A549 (cell line): ENCODE measurements around the gene TGFB3. TPM values are rescaled to one million over a fixed set of nuclear protein-coding genes. Genes with fewer than 3 reads are reported as not detected.

Experiments used
- ATAC-seq, 2 experiments: fragments of 200-7000 bp in 1 of 2; fragments of >200 bp in 1 of 2; cut with Nextera tagmentation in 1 of 2; cut with Tn5 transposase in 1 of 2; 3 replicates each; pipeline versions ENCODE4 v1.8.0 to v1.9.1; 2018 to 2020; ENCODE audit warnings: mild to moderate bottlenecking in 1 of 2, moderate library complexity in 1 of 2
- CTCF ChIA-PET: fragments of 300-600 bp; sonication (Branson Sonifier 250); formaldehyde crosslinking; extraction: SDS; loops from one replicate; lab custom pipeline; 2021; ENCODE audit warnings: antibody characterized with exemption, inconsistent platforms; lab: Yijun Ruan, JAX
- POLR2A ChIA-PET: fragments of 350-600 bp; formaldehyde crosslinking; extraction: SDS; loops from one replicate; lab custom pipeline; 2021; ENCODE audit warnings: antibody characterized with exemption, inconsistent platforms; lab: Yijun Ruan, JAX
- DNase-seq, 2 experiments: peaks; one replicate each; pipeline versions ENCODE4 v3.0.0 to v3.0.0-alpha.2; 2011 to 2016; ENCODE audit warnings: low read depth in 1 of 2, low spot score in 1 of 2
- FAIRE-seq: peaks from 2 replicates; lab custom pipeline; 2011; peaks lifted over from hg19 to GRCh38; lab: Jason Lieb, UNC
- H3K27ac ChIP-seq, 2 experiments: fragments of >200 bp; sonication (Bioruptor Twin); formaldehyde crosslinking; 3 replicates each; pipeline ENCODE4 v1.5.1; 2016 to 2017
- H3K4me1 ChIP-seq: fragments of >200 bp; sonication (Bioruptor Twin); formaldehyde crosslinking; 3 replicates; pipeline ENCODE4 v1.6.1; 2016
- H3K4me2 ChIP-seq: fragments of >200 bp; sonication (Bioruptor Twin); formaldehyde crosslinking; 3 replicates; pipeline ENCODE4 v1.6.1; 2016
- H3K4me3 ChIP-seq: fragments of >200 bp; sonication (Bioruptor Twin); formaldehyde crosslinking; 3 replicates; pipeline ENCODE4 v1.5.1; 2016
- H3K9me3 ChIP-seq: fragments of >200 bp; sonication (Bioruptor Twin); formaldehyde crosslinking; 3 replicates; pipeline ENCODE4 v1.6.1; 2016
- GATA3 ChIP-seq: IDR thresholded peaks from 2 replicates; pipeline ENCODE4 v1.6.1; 2012; ENCODE audit warnings: borderline replicate concordance
- HDAC2 ChIP-seq: fragments of 200-600 bp; sonication (generic); IDR thresholded peaks from 2 replicates; pipeline ENCODE4 v1.6.1; 2016
- HES2 ChIP-seq: fragments of >200 bp; sonication (Bioruptor Twin); formaldehyde crosslinking; IDR thresholded peaks from 2 replicates; pipeline ENCODE4 v1.6.1; 2016
- HMGXB4 ChIP-seq: fragments of 250-450 bp; sonication (Bioruptor Pico); IDR thresholded peaks from 2 replicates; pipeline ENCODE4 v1.5.0; 2021; ENCODE audit warnings: mild to moderate bottlenecking, moderate library complexity, borderline replicate concordance
- MAFK ChIP-seq: fragments of 450-650 bp; IDR thresholded peaks from 2 replicates; pipeline ENCODE4 v1.6.1; 2014; ENCODE audit not compliant: partially characterized antibody
- MAX ChIP-seq: IDR thresholded peaks from 2 replicates; pipeline ENCODE4 v1.6.1; 2012
- NR3C1 ChIP-seq: fragments of >200 bp; sonication (Bioruptor Twin); formaldehyde crosslinking; IDR thresholded peaks from 3 replicates; pipeline ENCODE4 v1.6.1; 2017
- POLR2AphosphoS2 ChIP-seq: conservative IDR thresholded peaks from 2 replicates; pipeline ENCODE4 v1.6.1; 2012; ENCODE audit warnings: low read length, improper control_type of control experiment, inconsistent platforms
- REST ChIP-seq: fragments of 200-600 bp; sonication (generic); IDR thresholded peaks from 2 replicates; pipeline ENCODE4 v1.6.1; 2016; ENCODE audit warnings: antibody characterized with exemption, mild to moderate bottlenecking, moderate library complexity
- SMC3 ChIP-seq: fragments of >200 bp; sonication (Bioruptor Twin); formaldehyde crosslinking; IDR thresholded peaks from 3 replicates; pipeline ENCODE4 v1.6.1; 2018; ENCODE audit warnings: inconsistent platforms
- ZFP36 ChIP-seq: fragments of 450-650 bp; IDR thresholded peaks from 2 replicates; pipeline ENCODE4 v1.6.1; 2014; ENCODE audit warnings: borderline replicate concordance; ENCODE audit not compliant: partially characterized antibody
- ZSCAN20 ChIP-seq: fragments of 250-450 bp; sonication (Bioruptor Pico); IDR thresholded peaks from 2 replicates; pipeline ENCODE4 v1.8.0; 2022; ENCODE audit warnings: mild to moderate bottlenecking, moderate library complexity
- WGBS: methylation state at CpG from one replicate; pipeline ENCODE4 v1.1.6; 2017; ENCODE audit errors: missing lambda C conversion rate; 5-methylcytosine and 5-hydroxymethylcytosine counted together
- polyA plus RNA-seq, 4 experiments: library from polyadenylated mRNA; depleted of rRNA in 3 of 4; stranded (reverse); fragments of >200 nt; fragmentation: RNase III in 1 of 4; extraction: RNeasy Plus Mini Kit Qiagen cat#74134 plus additional on column Dnase treatment in 1 of 4; gene quantifications; 2 replicates in 3 of 4; 3 replicates in 1 of 4; pipeline ENCODE4 v1.2.3, GENCODE V29; 2011 to 2017

TGFB3 gene
- polyA plus RNA-seq, 2 of the 4 experiments (the other 2 are of a cell fraction): 1.3 to 2.0 TPM

GRCh38 chr14:75913183-75913582 lies 68.6 kb downstream of the TGFB3 start (continued):
- no peak for TF ChIP-seq HMGXB4
- no peak for TF ChIP-seq ZSCAN20 (CRISPR knock-in tag)

- ChIA-PET POLR2A (no interaction called here), CTCF (interaction anchor here (0.6 to 11.0 kb wide), 5 partner anchors 12 to 202 kb away, joined by 3 to 145 read pairs (median 4); partner anchors contain the start of genes IFT43 and TGFB3)
- DNase-seq (no peak), FAIRE-seq (no peak), ATAC-seq (no peak)
- Histone ChIP-seq H3K27ac (no peak overlapping the region), H3K4me1 (no peaks in the 10 kb centered on the region), H3K4me2 (no peak overlapping the region), H3K9me3 (no peaks in the 10 kb centered on the region), H3K4me3 (no peak overlapping the region)
- no peak for TF ChIP-seq NR3C1
- no peak for TF ChIP-seq ZFP36
- no peak for TF ChIP-seq REST
- WGBS: 92% methylated on average over 7 of the region's 7 CpGs
Observed at GRCh38 chr14:75911883-75912282, 69.9 kb downstream of the TGFB3 start.

- H3K4me2 ChIP-seq: no peak overlapping the region
- H3K9me3 ChIP-seq: no peaks in the 10 kb centered on the region
- no peak overlapping the region for H3K4me3 ChIP-seq
- no peaks in the 10 kb centered on the region for H3K4me1 ChIP-seq
- ATAC-seq: no peak
- TF ChIP-seq GATA3: no peak
- TF ChIP-seq MAFK: peak; percentile 35
- no peak for FAIRE-seq
- ChIA-PET POLR2A (no interaction called here), CTCF (interaction anchor here (11.0 kb wide), 1 partner anchor 71 kb away, joined by 145 read pairs; the partner anchor contains the start of genes IFT43 and TGFB3)
- H3K27ac ChIP-seq: no peak overlapping the region
- no peak for DNase-seq
- 82% methylated on average over 2 of the region's 2 CpGs for WGBS
Observed at GRCh38 chr14:75910048-75910447, 71.7 kb downstream of the TGFB3 start.

GRCh38 chr14:75909630-75910029 lies 72.2 kb downstream of the TGFB3 start:
- DNase-seq: no peak
- H3K4me3 ChIP-seq: no peak overlapping the region
- H3K9me3 ChIP-seq: no peaks in the 10 kb centered on the region
- POLR2A ChIA-PET: no interaction called here
- CTCF ChIA-PET: interaction anchor here (1.3 to 11.0 kb wide), 2 partner anchors 8 to 71 kb away, joined by 5 to 145 read pairs; partner anchors contain the start of genes IFT43 and TGFB3
- H3K4me2 ChIP-seq: no peak overlapping the region
- 95% methylated on average over 3 of the region's 3 CpGs for WGBS
- no peaks in the 10 kb centered on the region for H3K4me1 ChIP-seq
- TF ChIP-seq ZSCAN20 (CRISPR knock-in tag) (no peak), POLR2AphosphoS2 (no peak), MAX (no peak), MAFK (no peak), HES2 (no peak), SMC3 (no peak), HDAC2 (no peak)
- FAIRE-seq: no peak
- ATAC-seq: no peak
- no peak overlapping the region for H3K27ac ChIP-seq

Other genes with a start within 250 kb of the TGFB3 start
- gene IFT43, start 3.8 kb upstream of the TGFB3 start, polyA plus RNA-seq (2011; rRNA removed): 44.8 and 49.4 TPM in 2 replicates
- gene IFT43, start 3.8 kb upstream of the TGFB3 start, polyA plus RNA-seq (2017; fragmentation: RNase III; extraction: RNeasy Plus Mini Kit Qiagen cat#74134 plus additional on column Dnase treatment): 46.4 to 49.0 TPM (median 46.6 TPM) in 3 replicates
- gene GPATCH2L, start 169.9 kb upstream of the TGFB3 start, polyA plus RNA-seq (2011; rRNA removed): 30.9 and 31.4 TPM in 2 replicates
- 17.8 to 19.6 TPM (median 18.2 TPM) in 3 replicates for gene GPATCH2L, start 169.9 kb upstream of the TGFB3 start, polyA plus RNA-seq (2017; fragmentation: RNase III; extraction: RNeasy Plus Mini Kit Qiagen cat#74134 plus additional on column Dnase treatment)